Measurements from ENCODE around the gene ARHGAP15. TPM values are rescaled to one million over a fixed set of nuclear protein-coding genes. Genes with fewer than 3 reads are reported as not detected.

ARHGAP15 gene
- 7.0 TPM for total RNA-seq
- long read RNA-seq = 0 reads

- Histone ChIP-seq H3K9me3 (replicated peaks) (no peaks in the 10 kb centered on the region), H3K4me3 (no peak within 1 kb of the TSS), H3K4me1 (no peaks in the 10 kb centered on the region), H3K27ac (replicated peaks) (peak within 1 kb of the TSS; percentile 31), H3K27me3 (ENCODE audit: low read depth) (no peaks in the 10 kb centered on the region), H3K36me3 (no peaks in the 10 kb centered on the region)
- intact Hi-C loops (cut with micrococcal nuclease) = no loop called here
- no peak for DNase-seq
- TF ChIP-seq CTCF (IDR thresholded peaks at IDR 0.05; ENCODE audit: borderline replicate concordance) = no peak
Measured at GRCh38 chr2:143128681-143129580, at the start of gene ARHGAP15. TSS of gene ARHGAP15 (plus strand) at chr2:143129419.

GRCh38 chr2:143081616-143082015 lies 47.6 kb upstream of the ARHGAP15 start:
- H3K9me3 ChIP-seq (replicated peaks) = peaks cover 11% of the 10 kb centered on the region
- no peak for TF ChIP-seq CTCF (IDR thresholded peaks at IDR 0.05; ENCODE audit: borderline replicate concordance)
- H3K4me1 ChIP-seq = no peaks in the 10 kb centered on the region

GRCh38 chr2:143083636-143084035 lies 45.6 kb upstream of the ARHGAP15 start:
- no peak for TF ChIP-seq CTCF (IDR thresholded peaks at IDR 0.05; ENCODE audit: borderline replicate concordance)
- Histone ChIP-seq H3K36me3 (no peaks in the 10 kb centered on the region), H3K9me3 (replicated peaks) (peaks cover 11% of the 10 kb centered on the region), H3K27ac (replicated peaks) (no peak overlapping the region), H3K4me3 (no peak overlapping the region), H3K4me1 (no peaks in the 10 kb centered on the region), H3K27me3 (ENCODE audit: low read depth) (no peaks in the 10 kb centered on the region)
- intact Hi-C loops (cut with micrococcal nuclease) = no loop called here
- no peak for DNase-seq

More at GRCh38 chr2:143081616-143082015, 47.6 kb upstream of the ARHGAP15 start:
- no peaks in the 10 kb centered on the region for H3K27me3 ChIP-seq (ENCODE audit: low read depth)
- no peaks in the 10 kb centered on the region for H3K36me3 ChIP-seq
- H3K4me3 ChIP-seq = no peak overlapping the region
- no peak overlapping the region for H3K27ac ChIP-seq (replicated peaks)
- DNase-seq = no peak
- intact Hi-C loops (cut with micrococcal nuclease) = no loop called here

- no peak for DNase-seq
- Histone ChIP-seq H3K27ac (replicated peaks) (no peak overlapping the region), H3K4me1 (no peaks in the 10 kb centered on the region), H3K27me3 (ENCODE audit: low read depth) (no peaks in the 10 kb centered on the region), H3K9me3 (replicated peaks) (peaks cover 11% of the 10 kb centered on the region), H3K4me3 (no peak overlapping the region), H3K36me3 (no peaks in the 10 kb centered on the region)
- intact Hi-C loops (cut with micrococcal nuclease) = no loop called here
- TF ChIP-seq CTCF (IDR thresholded peaks at IDR 0.05; ENCODE audit: borderline replicate concordance) = no peak
Measured at GRCh38 chr2:143084462-143084861, 44.8 kb upstream of the ARHGAP15 start.

- H3K27ac ChIP-seq (replicated peaks) = no peak overlapping the region
- intact Hi-C loops (cut with micrococcal nuclease) = no loop called here
- no peak overlapping the region for H3K4me3 ChIP-seq
- no peak for TF ChIP-seq CTCF (IDR thresholded peaks at IDR 0.05; ENCODE audit: borderline replicate concordance)
- no peaks in the 10 kb centered on the region for H3K36me3 ChIP-seq
- H3K27me3 ChIP-seq (ENCODE audit: low read depth) = no peaks in the 10 kb centered on the region
- no peak for DNase-seq
- no peaks in the 10 kb centered on the region for H3K4me1 ChIP-seq
- H3K9me3 ChIP-seq (replicated peaks) = peaks cover 11% of the 10 kb centered on the region
Measured at GRCh38 chr2:143085125-143085784, 44.0 kb upstream of the ARHGAP15 start.
